ENCODE results near the gene MYO15A.
A peak's percentile ranks its signal among the peaks of the same experiment; 100 is the strongest.

Gene MYO15A

GRCh38 chr17:18225121-18225641 lies 116.6 kb downstream of the MYO15A start, which contains the start of gene LLGL1:
LLGL1 (plus strand) TSS chr17:18225635; CDS start chr17:18225683, 48 bp downstream.
- no peak for TF ChIP-seq GATA1 (IDR thresholded peaks at IDR 0.05; ENCODE audit: low read depth, low read length)
- no peak for TF ChIP-seq POLR2A (IDR thresholded peaks at IDR 0.05; ENCODE audit: low read length)
- peak; percentile 96 to 98 for DNase-seq

GRCh38 chr17:18225642-18226283 lies 117.2 kb downstream of the MYO15A start:
- DNase-seq: peak in 1 of 2 experiments; percentile 49
- no peak for TF ChIP-seq POLR2A (IDR thresholded peaks at IDR 0.05; ENCODE audit: low read length)
- no peak for TF ChIP-seq GATA1 (IDR thresholded peaks at IDR 0.05; ENCODE audit: low read depth, low read length)

- no peak for TF ChIP-seq GATA1 (IDR thresholded peaks at IDR 0.05; ENCODE audit: low read depth, low read length)
- no peak for DNase-seq
Measured at GRCh38 chr17:18226284-18226945, 117.9 kb downstream of the MYO15A start.

- TF ChIP-seq GATA1 (IDR thresholded peaks at IDR 0.05; ENCODE audit: low read depth, low read length) (no peak), POLR2A (IDR thresholded peaks at IDR 0.05; ENCODE audit: low read length) (no peak)
Measured at GRCh38 chr17:18227635-18228034, 119.1 kb downstream of the MYO15A start.

GRCh38 chr17:18228176-18228682 lies 119.7 kb downstream of the MYO15A start:
- no peak for DNase-seq
- TF ChIP-seq GATA1 (IDR thresholded peaks at IDR 0.05; ENCODE audit: low read depth, low read length) (no peak), POLR2A (IDR thresholded peaks at IDR 0.05; ENCODE audit: low read length) (no peak)

More at GRCh38 chr17:18227635-18228034, 119.1 kb downstream of the MYO15A start:
- no peak for DNase-seq

- TF ChIP-seq GATA1 (IDR thresholded peaks at IDR 0.05; ENCODE audit: low read depth, low read length): no peak
- no peak for TF ChIP-seq POLR2A (IDR thresholded peaks at IDR 0.05; ENCODE audit: low read length)
Measured at GRCh38 chr17:18229254-18229653, 120.7 kb downstream of the MYO15A start.

More at GRCh38 chr17:18229254-18229653, 120.7 kb downstream of the MYO15A start:
- DNase-seq: no peak

Data from erythroblast (primary cell).